ENCODE measurements around the gene MRPS10. TPM values are rescaled to one million over a fixed set of nuclear protein-coding genes. Genes with fewer than 3 reads are reported as not detected.

Gene MRPS10
- polyA plus RNA-seq, 1 of the 3 experiments (the other 2 are of a cell fraction) = 29.8 TPM

GRCh38 chr6:42168650-42169049 is 49.0 kb downstream of the MRPS10 start:
- Histone ChIP-seq H3K9me2 (no peaks in the 10 kb centered on the region), H3K79me2 (ENCODE audit: insufficient read depth) (no peaks in the 10 kb centered on the region), H3K27ac (ENCODE audit: low read depth in 2 of 2, low read length in 1 of 2) (no peak overlapping the region), H3K4me2 (no peak overlapping the region), H3K9ac (no peak overlapping the region), H3K4me1 (ENCODE audit: control insufficient read depth in 1 of 2, insufficient read depth in 2 of 2, low read depth in 1 of 2, low read length in 1 of 2) (no peaks in the 10 kb centered on the region; a peak in 1 of 4 replicates), H3K36me3 (replicated peaks in 1 of 2; ENCODE audit: control insufficient read depth in 1 of 2, insufficient read depth in 2 of 2, low read length in 1 of 2) (no peaks in the 10 kb centered on the region), H2AFZ (ENCODE audit: low read depth) (no peak overlapping the region), H4K20me1 (ENCODE audit: insufficient read depth) (no peaks in the 10 kb centered on the region), H3K27me3 (ENCODE audit: insufficient read depth) (no peaks in the 10 kb centered on the region), H3F3A (replicated peaks; ENCODE audit: insufficient read depth) (no peaks in the 10 kb centered on the region), H3K9me3 (no peaks in the 10 kb centered on the region), H3K4me3 (ENCODE audit: low read depth in 2 of 2, low read length in 1 of 2) (no peak overlapping the region)
- CTCF ChIA-PET = interaction anchor here (0.7 to 10.3 kb wide), 11 partner anchors 9 to 382 kb away, joined by 3 to 159 read pairs (median 5); partner anchors contain the start of gene TOMM6
- TF ChIP-seq EZH2phosphoT487 (IDR thresholded peaks at IDR 0.05; ENCODE audit: borderline replicate concordance, low read depth) (no peak), PBX3 (IDR thresholded peaks at IDR 0.05) (no peak), GABPA (IDR thresholded peaks at IDR 0.05; ENCODE audit: low read depth) (no peak), IRF3 (IDR thresholded peaks at IDR 0.05; ENCODE audit: low read depth, low read length) (no peak), JUND (IDR thresholded peaks at IDR 0.05) (no peak), CTCF (IDR thresholded peaks at IDR 0.05) (0 out of 2 replicates have a peak, but pooled peaks have one; percentile 12), TEAD4 (IDR thresholded peaks at IDR 0.05; ENCODE audit: borderline replicate concordance, insufficient read depth) (no peak), ZBTB33 (IDR thresholded peaks at IDR 0.05; ENCODE audit: borderline replicate concordance, low read depth) (no peak), CHD2 (IDR thresholded peaks at IDR 0.05; ENCODE audit: low read length, partially characterized antibody) (no peak), RAD21 (IDR thresholded peaks at IDR 0.05; ENCODE audit: low read length) (peak; percentile 33; the same call in 1 of the 2 replicates)
- DNase-seq = no peak
- WGBS (ENCODE audit: low lambda C conversion rate) = 86% methylated on average over 6 of the region's 6 CpGs
- POLR2A ChIA-PET = no interaction called here

Measured in SK-N-SH (cell line).